ENCODE measurements around the gene ZNF292.
"Not testable (repeated sequence)": the region's sequence is repeated elsewhere in the genome, so short reads cannot be mapped to it uniquely, and the experiment has no call there.

ZNF292 gene

GRCh38 chr6:87164506-87164905, 9.1 kb downstream of the ZNF292 start:
- no peak for FAIRE-seq

GRCh38 chr6:87165185-87165584, 9.8 kb downstream of the ZNF292 start:
- no peak for FAIRE-seq

GRCh38 chr6:87171938-87172633, 16.7 kb downstream of the ZNF292 start:
- no peak for FAIRE-seq

- no peak for FAIRE-seq
Measured at GRCh38 chr6:87174078-87174579, 18.8 kb downstream of the ZNF292 start.

- FAIRE-seq = no peak
Measured at GRCh38 chr6:87176493-87176892, 21.1 kb downstream of the ZNF292 start.

- FAIRE-seq = no peak
Measured at GRCh38 chr6:87180105-87180728, 24.9 kb downstream of the ZNF292 start.

GRCh38 chr6:87181903-87182302, 26.5 kb downstream of the ZNF292 start:
- FAIRE-seq = no peak

- no peak for FAIRE-seq
Measured at GRCh38 chr6:87182321-87182720, 27.0 kb downstream of the ZNF292 start.

- no peak for FAIRE-seq
Measured at GRCh38 chr6:87182940-87183339, 27.6 kb downstream of the ZNF292 start.

- FAIRE-seq = no peak
Measured at GRCh38 chr6:87183687-87184086, 28.3 kb downstream of the ZNF292 start.

GRCh38 chr6:87184762-87185250, 29.4 kb downstream of the ZNF292 start:
- FAIRE-seq = no peak

- FAIRE-seq = no peak
Measured at GRCh38 chr6:87196275-87196842, 41.0 kb downstream of the ZNF292 start.

- FAIRE-seq = no peak
Measured at GRCh38 chr6:87197547-87197946, 42.2 kb downstream of the ZNF292 start.

- not testable (repeated sequence) for FAIRE-seq
Measured at GRCh38 chr6:87198022-87198810, 42.9 kb downstream of the ZNF292 start.

- FAIRE-seq = no peak
Measured at GRCh38 chr6:87199787-87200186, 44.4 kb downstream of the ZNF292 start.

- no peak for FAIRE-seq
Measured at GRCh38 chr6:87200469-87201175, 45.3 kb downstream of the ZNF292 start.

- FAIRE-seq = no peak
Measured at GRCh38 chr6:87203448-87204023, 48.2 kb downstream of the ZNF292 start.

- no peak for FAIRE-seq
Measured at GRCh38 chr6:87209812-87210211, 54.4 kb downstream of the ZNF292 start.

GRCh38 chr6:87210979-87211378, 55.6 kb downstream of the ZNF292 start:
- no peak for FAIRE-seq

GRCh38 chr6:87212596-87212995, 57.2 kb downstream of the ZNF292 start:
- no peak for FAIRE-seq

GRCh38 chr6:87213364-87213763, 58.0 kb downstream of the ZNF292 start:
- no peak for FAIRE-seq

- FAIRE-seq = no peak
Measured at GRCh38 chr6:87214831-87215230, 59.5 kb downstream of the ZNF292 start.

Measured in A204.1 (cell line).